ENCODE results near the gene CRAMP1. TPM values are rescaled to one million over a fixed set of nuclear protein-coding genes. Genes with fewer than 3 reads are reported as not detected.

Gene CRAMP1
- total RNA-seq, 1 donor from 2014 or later = 18.0 TPM

- Histone ChIP-seq H3K27ac (ENCODE audit: low read depth, low read length) (no peak overlapping the region), H3K4me1 (ENCODE audit: insufficient read depth, low read length) (no peaks in the 10 kb centered on the region), H3K79me2 (ENCODE audit: insufficient read depth, low read length) (no peaks in the 10 kb centered on the region), H3K9ac (ENCODE audit: low read length) (no peak overlapping the region), H2AFZ (ENCODE audit: low read depth, low read length) (no peak overlapping the region), H3K27me3 (ENCODE audit: insufficient read depth, low read length) (no peaks in the 10 kb centered on the region), H3K4me2 (ENCODE audit: low read length) (no peak overlapping the region), H4K20me1 (ENCODE audit: insufficient read depth, low read length) (no peaks in the 10 kb centered on the region), H3K4me3 (ENCODE audit: insufficient read depth, low read depth, low read length) (no peak overlapping the region), H3K36me3 (ENCODE audit: insufficient read depth, low read length) (no peaks in the 10 kb centered on the region), H3K9me3 (ENCODE audit: insufficient read depth, low read depth, low read length) (no peaks in the 10 kb centered on the region)
- H3K9me3 Mint-ChIP-seq (ENCODE audit: unreplicated experiment) = no peaks in the 10 kb centered on the region
- no peak overlapping the region for H3K4me3 Mint-ChIP-seq (ENCODE audit: unreplicated experiment)
- peaks cover 13% of the 10 kb centered on the region for H3K36me3 Mint-ChIP-seq (ENCODE audit: low read depth, unreplicated experiment)
- H3K4me1 Mint-ChIP-seq (ENCODE audit: low read depth, unreplicated experiment) = peaks cover 17% of the 10 kb centered on the region
- H3K27ac Mint-ChIP-seq (ENCODE audit: unreplicated experiment) = no peak overlapping the region
- no peak for DNase-seq (ENCODE audit: low read depth)
- no peak for FAIRE-seq
- no peaks in the 10 kb centered on the region for H3K27me3 Mint-ChIP-seq (ENCODE audit: low read depth, unreplicated experiment)
- TF ChIP-seq EZH2 (IDR thresholded peaks at IDR 0.05; ENCODE audit: insufficient read depth, low read length) (no peak), CTCF (IDR thresholded peaks at IDR 0.05; ENCODE audit: insufficient read depth, low read depth, low read length) (no peak)
These were observed 47.8 kb upstream of the CRAMP1 start for GRCh38 chr16:1564325-1564724.

- Histone ChIP-seq H3K36me3 (ENCODE audit: insufficient read depth, low read length) (no peaks in the 10 kb centered on the region), H3K4me1 (ENCODE audit: insufficient read depth, low read length) (no peaks in the 10 kb centered on the region), H3K27me3 (ENCODE audit: insufficient read depth, low read length) (no peaks in the 10 kb centered on the region), H2AFZ (ENCODE audit: low read depth, low read length) (no peak overlapping the region), H3K9me3 (ENCODE audit: insufficient read depth, low read depth, low read length) (no peaks in the 10 kb centered on the region), H3K79me2 (ENCODE audit: insufficient read depth, low read length) (no peaks in the 10 kb centered on the region), H3K4me2 (ENCODE audit: low read length) (no peak overlapping the region), H3K9ac (ENCODE audit: low read length) (no peak overlapping the region), H3K4me3 (ENCODE audit: insufficient read depth, low read depth, low read length) (no peak overlapping the region), H3K27ac (ENCODE audit: low read depth, low read length) (no peak overlapping the region), H4K20me1 (ENCODE audit: insufficient read depth, low read length) (no peaks in the 10 kb centered on the region)
- no peak for DNase-seq (ENCODE audit: low read depth)
- Mint-ChIP-seq H3K4me1 (ENCODE audit: low read depth, unreplicated experiment) (peaks cover 17% of the 10 kb centered on the region), H3K36me3 (ENCODE audit: low read depth, unreplicated experiment) (peaks cover 18% of the 10 kb centered on the region), H3K4me3 (ENCODE audit: unreplicated experiment) (no peak overlapping the region), H3K9me3 (ENCODE audit: unreplicated experiment) (no peaks in the 10 kb centered on the region), H3K27me3 (ENCODE audit: low read depth, unreplicated experiment) (no peaks in the 10 kb centered on the region), H3K27ac (ENCODE audit: unreplicated experiment) (no peak overlapping the region)
- FAIRE-seq = no peak
- TF ChIP-seq EZH2 (IDR thresholded peaks at IDR 0.05; ENCODE audit: insufficient read depth, low read length) (no peak), CTCF (IDR thresholded peaks at IDR 0.05; ENCODE audit: insufficient read depth, low read depth, low read length) (no peak)
These were observed 46.9 kb upstream of the CRAMP1 start for GRCh38 chr16:1565083-1565805.

GRCh38 chr16:1567988-1568387 is 44.2 kb upstream of the CRAMP1 start:
- Mint-ChIP-seq H3K36me3 (ENCODE audit: low read depth, unreplicated experiment) (peaks cover 20% of the 10 kb centered on the region), H3K9me3 (ENCODE audit: unreplicated experiment) (no peaks in the 10 kb centered on the region), H3K27me3 (ENCODE audit: low read depth, unreplicated experiment) (no peaks in the 10 kb centered on the region), H3K4me3 (ENCODE audit: unreplicated experiment) (no peak overlapping the region), H3K4me1 (ENCODE audit: low read depth, unreplicated experiment) (peaks cover 13% of the 10 kb centered on the region), H3K27ac (ENCODE audit: unreplicated experiment) (no peak overlapping the region)
- H3K9me3 ChIP-seq (ENCODE audit: insufficient read depth, low read depth, low read length) = no peaks in the 10 kb centered on the region
- H3K27me3 ChIP-seq (ENCODE audit: insufficient read depth, low read length) = no peaks in the 10 kb centered on the region
- H2AFZ ChIP-seq (ENCODE audit: low read depth, low read length) = no peak overlapping the region
- no peaks in the 10 kb centered on the region for H3K79me2 ChIP-seq (ENCODE audit: insufficient read depth, low read length)
- FAIRE-seq = no peak
- H4K20me1 ChIP-seq (ENCODE audit: insufficient read depth, low read length) = no peaks in the 10 kb centered on the region
- no peak overlapping the region for H3K4me2 ChIP-seq (ENCODE audit: low read length)
- TF ChIP-seq CTCF (IDR thresholded peaks at IDR 0.05; ENCODE audit: insufficient read depth, low read depth, low read length) (no peak), EZH2 (IDR thresholded peaks at IDR 0.05; ENCODE audit: insufficient read depth, low read length) (no peak)
- DNase-seq (ENCODE audit: low read depth) = no peak
- no peak overlapping the region for H3K9ac ChIP-seq (ENCODE audit: low read length)
- H3K36me3 ChIP-seq (ENCODE audit: insufficient read depth, low read length) = no peaks in the 10 kb centered on the region
- H3K27ac ChIP-seq (ENCODE audit: low read depth, low read length) = no peak overlapping the region
- H3K4me1 ChIP-seq (ENCODE audit: insufficient read depth, low read length) = no peaks in the 10 kb centered on the region
- no peak overlapping the region for H3K4me3 ChIP-seq (ENCODE audit: insufficient read depth, low read depth, low read length)
